ENCODE results near the gene FAM193B. TPM values are rescaled to one million over a fixed set of nuclear protein-coding genes. Genes with fewer than 3 reads are reported as not detected.

FAM193B gene
- total RNA-seq, 1 donor from 2014 or later = 32.1 TPM

Other genes starting within 250 kb of the FAM193B start
- 4.4 TPM for gene MXD3, start 242.7 kb downstream of the FAM193B start, total RNA-seq
- gene LMAN2, start 202.9 kb downstream of the FAM193B start, total RNA-seq = 73.5 TPM
- gene RGS14, start 196.6 kb downstream of the FAM193B start, total RNA-seq = 4.4 TPM
- not detected for gene SLC34A1, start 170.1 kb downstream of the FAM193B start, total RNA-seq
- gene PFN3, start 153.9 kb downstream of the FAM193B start, total RNA-seq = not detected
- 3.9 TPM for gene F12, start 145.0 kb downstream of the FAM193B start, total RNA-seq
- gene GRK6, start 127.9 kb downstream of the FAM193B start, total RNA-seq = 14.0 TPM
- 11.7 TPM for gene PRR7, start 107.7 kb downstream of the FAM193B start, total RNA-seq
- 170 TPM for gene DBN1, start 80.9 kb downstream of the FAM193B start, total RNA-seq
- 7.8 TPM for gene PDLIM7, start 57.0 kb downstream of the FAM193B start, total RNA-seq
- gene DOK3, start 44.7 kb downstream of the FAM193B start, total RNA-seq = 3.0 TPM
- 63.5 TPM for gene DDX41, start 37.6 kb downstream of the FAM193B start, total RNA-seq
- 24.6 TPM for gene TMED9, start 37.6 kb upstream of the FAM193B start, total RNA-seq
- 15.8 TPM for gene B4GALT7, start 45.6 kb upstream of the FAM193B start, total RNA-seq
- 2.8 TPM for gene FAM153A, start 228.3 kb upstream of the FAM193B start, total RNA-seq

Measured in occipital lobe (tissue), 1 donor.